GM12878 (cell line): ENCODE results near the gene CAB39L. TPM values are rescaled to one million over a fixed set of nuclear protein-coding genes. Genes with fewer than 3 reads are reported as not detected.

Experiments
- ATAC-seq: fragments of 200-7000 bp; cut with Tn5 transposase; 3 replicates; pipeline ENCODE4 v1.9.1; 2020; ENCODE audit warnings: mild to moderate bottlenecking, moderate library complexity
- BruUV-seq: library from RNA; stranded (reverse); fragments of 400-500 nt; replicated peaks from 2 replicates; lab custom pipeline; 2021; lab: Mats Ljungman, UMichigan
- CTCF ChIA-PET: fragments of 300-600 bp; sonication (Branson Sonifier 250); formaldehyde crosslinking; extraction: SDS; loops from one replicate; lab custom pipeline; 2021; ENCODE audit warnings: inconsistent platforms; lab: Yijun Ruan, JAX
- POLR2A ChIA-PET: fragments of 350-600 bp; formaldehyde crosslinking; extraction: SDS; loops from one replicate; lab custom pipeline; 2021; ENCODE audit warnings: inconsistent platforms; lab: Charles Lee
- RAD21 ChIA-PET: fragments of 300-600 bp; sonication (Branson Sonifier 250); formaldehyde crosslinking; loops from one replicate; lab custom pipeline; 2023; ENCODE audit warnings: antibody characterized with exemption; ENCODE audit not compliant: unreplicated experiment; lab: Charles Lee
- SMC1A ChIA-PET: fragments of 300-600 bp; sonication (Branson Sonifier 250); formaldehyde crosslinking; loops from one replicate; lab custom pipeline; 2023; ENCODE audit not compliant: unreplicated experiment, uncharacterized antibody; lab: Charles Lee
- DNase-seq: peaks from one replicate; pipeline ENCODE4 v3.0.0-alpha.2; 2011; ENCODE audit warnings: low read depth, low spot score
- FAIRE-seq: peaks from 3 replicates; lab custom pipeline; 2011; peaks lifted over from hg19 to GRCh38; lab: Jason Lieb, UNC
- H2AFZ ChIP-seq: 2 replicates; pipeline ENCODE4 v1.6.0; 2011; ENCODE audit warnings: low read depth, low read length, control low read depth; ENCODE audit not compliant: control insufficient read depth
- H3K27ac ChIP-seq: 2 replicates; pipeline ENCODE4 v1.5.1; 2011; ENCODE audit warnings: control low read depth; ENCODE audit not compliant: control insufficient read depth, insufficient read depth
- H3K27me3 ChIP-seq, 2 experiments: replicated peaks in 1 of 2; 2 replicates each; pipeline versions ENCODE4 v1.6.0 to v1.6.1; 2011; ENCODE audit warnings: low read length in 1 of 2; ENCODE audit not compliant: control insufficient read depth in 2 of 2, insufficient read depth in 2 of 2
- H3K36me3 ChIP-seq, 2 experiments: 2 replicates each; pipeline ENCODE4 v1.5.1; 2011; ENCODE audit warnings: low read length in 1 of 2; ENCODE audit not compliant: control insufficient read depth in 2 of 2, insufficient read depth in 2 of 2
- H3K4me1 ChIP-seq: 2 replicates; pipeline ENCODE4 v1.6.1; 2011; ENCODE audit warnings: mild to moderate bottlenecking, low read length, moderate library complexity, mixed read lengths; ENCODE audit not compliant: control insufficient read depth, insufficient read depth
- H3K4me2 ChIP-seq: 2 replicates; pipeline ENCODE4 v1.6.0; 2011; ENCODE audit warnings: control low read depth; ENCODE audit not compliant: control insufficient read depth, insufficient read depth
- H3K4me3 ChIP-seq: fragments of 200-600 bp; sonication (generic); 2 replicates; pipeline ENCODE4 v1.5.1; 2016
- H3K79me2 ChIP-seq: 2 replicates; pipeline ENCODE4 v1.6.0; 2011; ENCODE audit warnings: low read length; ENCODE audit not compliant: control insufficient read depth, insufficient read depth
- H3K9ac ChIP-seq: 2 replicates; pipeline ENCODE4 v1.8.0; 2011; ENCODE audit warnings: low read length, control low read depth, mixed read lengths; ENCODE audit not compliant: control insufficient read depth, insufficient read depth
- H3K9me3 ChIP-seq: replicated peaks from 3 replicates; pipeline ENCODE4 v1.5.1; 2011; ENCODE audit warnings: mild to moderate bottlenecking, low read length; ENCODE audit not compliant: control insufficient read depth, insufficient read depth
- H4K20me1 ChIP-seq: 2 replicates; pipeline ENCODE4 v1.6.0; 2011; ENCODE audit not compliant: control insufficient read depth, insufficient read depth
- BACH1 ChIP-seq: fragments of 450-650 bp; IDR thresholded peaks from 2 replicates; pipeline ENCODE4 v1.6.1; 2017; ENCODE audit warnings: mild to moderate bottlenecking, borderline replicate concordance
- BMI1 ChIP-seq: fragments of 450-650 bp; IDR thresholded peaks from 2 replicates; pipeline ENCODE4 v1.6.1; 2016; ENCODE audit warnings: mild to moderate bottlenecking, moderate library complexity, borderline replicate concordance
- CEBPZ ChIP-seq: fragments of 150-350 bp; IDR thresholded peaks from 2 replicates; pipeline ENCODE4 v1.6.1; 2016; ENCODE audit warnings: low read depth, low read length
- CTCF ChIP-seq, 3 experiments: IDR thresholded peaks in 2 of 3; conservative IDR thresholded peaks in 1 of 3; 2 replicates each; pipeline ENCODE4 v1.5.1; 2011; ENCODE audit warnings: low read depth in 3 of 3, low read length in 3 of 3, mild to moderate bottlenecking in 3 of 3, control low read depth in 2 of 3, moderate library complexity in 2 of 3, inconsistent platforms in 1 of 3, mixed read lengths in 1 of 3; ENCODE audit not compliant: control insufficient read depth in 2 of 3, insufficient read depth in 1 of 3; ENCODE audit errors: extremely low read depth in 1 of 3
- IRF4 ChIP-seq: IDR thresholded peaks from 2 replicates; pipeline ENCODE4 v1.6.1; 2011; ENCODE audit warnings: low read depth, low read length
- MYC ChIP-seq: IDR thresholded peaks from 2 replicates; pipeline ENCODE4 v1.6.1; 2011; ENCODE audit warnings: mild to moderate bottlenecking, low read length, moderate library complexity, inconsistent platforms; ENCODE audit not compliant: insufficient read depth, insufficient replicate concordance, insufficient read length, severe bottlenecking
- RAD21 ChIP-seq: IDR thresholded peaks from 2 replicates; pipeline ENCODE4 v1.6.1; 2011; ENCODE audit warnings: mild to moderate bottlenecking, low read depth, low read length, moderate library complexity; ENCODE audit not compliant: insufficient read depth
- YBX1 ChIP-seq: fragments of 450-650 bp; IDR thresholded peaks from 2 replicates; pipeline ENCODE4 v1.6.1; 2016; ENCODE audit warnings: antibody characterized with exemption
- ZBED1 ChIP-seq: IDR thresholded peaks from 2 replicates; pipeline ENCODE4 v1.6.1; 2016; ENCODE audit warnings: borderline replicate concordance
- ZNF274 ChIP-seq: IDR thresholded peaks from one replicate; pipeline ENCODE4 v1.8.0; 2011; ENCODE audit not compliant: insufficient read length, insufficient read depth
- WGBS: methylation state at CpG from one replicate; pipeline ENCODE4 v1.1.6; 2016; ENCODE audit warnings: low lambda C conversion rate; ENCODE audit not compliant: insufficient replicate concordance, insufficient coverage; ENCODE audit errors: missing lambda C conversion rate; 5-methylcytosine and 5-hydroxymethylcytosine counted together
- in situ Hi-C: fragments of 300-500 bp; cut with MboI; formaldehyde crosslinking; loops from 9 replicates; pipeline ENCODE4 v1.14.3; 2018; ENCODE audit warnings: mixed read lengths
- intact Hi-C: fragments of 100-400 bp; cut with micrococcal nuclease; formaldehyde crosslinking; loops from one replicate; pipeline ENCODE4 v1.14.2; 2022; ENCODE audit not compliant: unreplicated experiment
- polyA plus RNA-seq, 11 experiments: library from polyadenylated mRNA; depleted of rRNA in 4 of 11; unstranded in 6 of 11; stranded (reverse) in 5 of 11; fragments of >200 nt; fragmentation: Nextera tagmentation in 4 of 11; fragmentation: Illumina TruSeq in 1 of 11; extraction: Ambion mirVana in 4 of 11; extraction: Trizol in 1 of 11; gene quantifications; 1 replicate in 1 of 11; 2 replicates in 10 of 11; pipeline versions ENCODE4 v1.2.1 to v1.2.3, GENCODE V29; 2011 to 2016; ENCODE audit warnings: inconsistent platforms in 2 of 11, missing spikeins in 2 of 11, low read depth in 1 of 11
- total RNA-seq, 4 experiments: library from RNA; depleted of rRNA in 3 of 4; stranded (reverse); fragments of >200 nt in 3 of 4; fragmentation: Illumina TruSeq in 1 of 4; extraction: Trizol in 1 of 4; gene quantifications; 2 replicates each; pipeline versions ENCODE4 v1.2.1 to v1.2.3, GENCODE V29; 2013 to 2021

The CAB39L gene
- total and polyA plus RNA-seq, 10 of the 15 experiments (the other 5 are each of a cell fraction or from before 2014, with no cell fraction given) = 0.88 to 3.0 (median 1.7) TPM

- no peaks in the 10 kb centered on the region for H3K4me1 ChIP-seq
- H3K4me2 ChIP-seq = no peak overlapping the region
- no peaks in the 10 kb centered on the region for H3K27me3 ChIP-seq
- no peak overlapping the region for H3K4me3 ChIP-seq
- H3K9me3 ChIP-seq = no peaks in the 10 kb centered on the region
- DNase-seq (no peak), ATAC-seq (no peak), FAIRE-seq (no peak)
- no TSS peak for BruUV-seq
- ChIA-PET POLR2A (no interaction called here), RAD21 (interaction anchor here (0.5 kb wide), 1 partner anchor 327 kb away, joined by 3 read pairs; no protein-coding TSS in a partner anchor), SMC1A (no interaction called here)
- H2AFZ ChIP-seq = no peak overlapping the region
- no peak overlapping the region for H3K27ac ChIP-seq
- H3K9ac ChIP-seq = no peak overlapping the region
- 90% methylated on average over 7 of the region's 7 CpGs for WGBS
- no peak for TF ChIP-seq YBX1
- TF ChIP-seq, all 136 proteins: peak for 0
- Histone ChIP-seq H4K20me1 (no peaks in the 10 kb centered on the region), H3K79me2 (no peaks in the 10 kb centered on the region), H3K36me3 (no peaks in the 10 kb centered on the region; a peak in 1 of 4 replicates)
- in situ Hi-C loops = loop anchor here (5.0 kb wide), 1 partner anchor 183 kb away; no protein-coding TSS in a partner anchor
- intact Hi-C loops = loop anchor here (5.0 kb wide), 1 partner anchor 122 kb away; no protein-coding TSS in a partner anchor
- CTCF ChIA-PET = no interaction called here
Measured at GRCh38 chr13:49424011-49424560, 19.8 kb downstream of the CAB39L start.

GRCh38 chr13:49421391-49421790 lies 22.5 kb downstream of the CAB39L start:
- in situ Hi-C loops = loop anchor here (5.0 kb wide), 1 partner anchor 186 kb away; no protein-coding TSS in a partner anchor
- ATAC-seq = peak; percentile 99
- no peak overlapping the region for H2AFZ ChIP-seq
- TF ChIP-seq IRF4 = 0 out of 2 replicates have a peak, but pooled peaks have one; percentile 8
- no peak for TF ChIP-seq ZNF274
- no peak for TF ChIP-seq CEBPZ
- TF ChIP-seq CTCF (IDR thresholded peaks at IDR 0.05 in 2 of 3, conservative IDR thresholded peaks at IDR 0.05 in 1 of 3; ENCODE audit: control insufficient read depth in 2 of 3, extremely low read depth in 1 of 3, insufficient read depth in 1 of 3, low read depth in 3 of 3, low read length in 3 of 3) = peak; percentile 50 to 68 (median 67)
- no peak for TF ChIP-seq BACH1
- peak; percentile 77 for TF ChIP-seq RAD21
- TF ChIP-seq MYC = no peak
- no peak for TF ChIP-seq ZBED1
- TF ChIP-seq BMI1 = no peak

More at GRCh38 chr13:49421391-49421790, 22.5 kb downstream of the CAB39L start:
- H3K79me2 ChIP-seq = no peaks in the 10 kb centered on the region
- CTCF ChIA-PET = interaction anchor here (0.7 to 1.4 kb wide), 7 partner anchors 47 to 191 kb away, joined by 3 to 7 read pairs (median 4); no protein-coding TSS in a partner anchor
- H3K9ac ChIP-seq = no peak overlapping the region
- BruUV-seq = no TSS peak
- no peak overlapping the region for H3K27ac ChIP-seq
- SMC1A ChIA-PET = interaction anchor here (2.6 to 2.7 kb wide), 2 partner anchors 11 to 186 kb away, joined by 6 to 17 read pairs; no protein-coding TSS in a partner anchor
- FAIRE-seq (peak; percentile 49), DNase-seq (peak; percentile 24)
- H3K9me3 ChIP-seq = no peaks in the 10 kb centered on the region
- 57% methylated on average over 3 of the region's 3 CpGs for WGBS
- H3K4me1 ChIP-seq = no peaks in the 10 kb centered on the region
- intact Hi-C loops = loop anchor here (1.0 to 5.0 kb wide), 3 partner anchors 119 to 427 kb away; no protein-coding TSS in a partner anchor
- POLR2A ChIA-PET = no interaction called here
- H3K4me3 ChIP-seq = no peak overlapping the region
- H4K20me1 ChIP-seq = no peaks in the 10 kb centered on the region
- RAD21 ChIA-PET = interaction anchor here (0.6 kb wide), 1 partner anchor 186 kb away, joined by 3 read pairs; no protein-coding TSS in a partner anchor
- H3K36me3 ChIP-seq = no peaks in the 10 kb centered on the region
- H3K4me2 ChIP-seq = no peak overlapping the region
- H3K27me3 ChIP-seq = no peaks in the 10 kb centered on the region
